Stimulated activated CD4-positive, alpha-beta T cell treated with anti-CD3 and anti-CD28 coated beads, Interleukin-2, amount 100 ng/mL, for 48 hours (primary cell): Measurements from ENCODE around the gene MLST8.

Experiments used
- DNase-seq, 2 donors: peaks; one replicate each; pipeline ENCODE4 v3.0.0-alpha.2; 2020

MLST8 gene, protein sequence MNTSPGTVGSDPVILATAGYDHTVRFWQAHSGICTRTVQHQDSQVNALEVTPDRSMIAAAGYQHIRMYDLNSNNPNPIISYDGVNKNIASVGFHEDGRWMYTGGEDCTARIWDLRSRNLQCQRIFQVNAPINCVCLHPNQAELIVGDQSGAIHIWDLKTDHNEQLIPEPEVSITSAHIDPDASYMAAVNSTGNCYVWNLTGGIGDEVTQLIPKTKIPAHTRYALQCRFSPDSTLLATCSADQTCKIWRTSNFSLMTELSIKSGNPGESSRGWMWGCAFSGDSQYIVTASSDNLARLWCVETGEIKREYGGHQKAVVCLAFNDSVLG

DNA sequence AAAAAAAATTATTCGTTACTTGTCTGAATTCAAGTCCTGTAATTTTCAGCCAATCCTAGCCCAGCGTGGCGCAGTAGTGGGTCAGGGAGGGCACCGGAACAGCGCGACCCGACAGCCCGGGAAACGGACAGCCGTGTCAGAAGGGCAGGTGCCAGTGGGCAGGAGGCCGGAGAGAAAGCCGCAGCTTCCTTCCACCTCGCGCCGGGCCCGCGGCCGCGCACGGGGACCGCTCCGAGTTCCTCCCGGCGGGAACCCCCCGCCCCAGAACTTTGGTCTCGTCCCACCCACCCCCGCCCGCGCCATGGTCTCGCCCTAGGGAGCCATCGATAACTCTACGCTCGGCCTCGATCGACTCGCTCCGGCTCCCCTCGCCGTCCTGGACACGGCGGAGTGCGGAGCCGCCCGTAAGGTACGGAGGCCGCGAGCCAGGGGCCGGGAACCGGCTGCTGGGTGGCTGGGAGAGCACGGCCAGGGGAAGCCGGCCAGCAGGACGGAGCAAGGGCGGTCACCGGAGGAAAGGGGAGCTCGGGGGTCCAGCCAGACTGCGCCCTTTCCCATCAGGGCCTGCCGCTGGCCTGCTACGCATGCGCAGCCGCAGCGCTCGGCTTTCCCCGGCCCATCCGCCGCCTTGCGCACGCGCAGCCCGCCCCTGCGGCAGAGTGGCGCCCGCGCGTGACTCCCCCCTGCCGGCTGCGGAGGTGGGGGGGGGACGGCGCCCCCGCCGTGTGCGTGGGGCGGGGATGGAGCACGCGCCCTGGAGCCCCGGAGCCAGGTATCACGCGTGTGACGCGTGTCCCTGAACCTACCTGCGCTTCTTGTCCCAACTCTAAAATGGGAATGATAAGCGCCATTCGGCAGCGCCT is at the start of gene MLST8:
Gene MLST8 (plus strand): TSS at position 351 of the 863 bp plus-strand sequence. CDS start 632 bp downstream, outside the sequence.
- peak; percentile 79 to 86 for DNase-seq

DNA sequence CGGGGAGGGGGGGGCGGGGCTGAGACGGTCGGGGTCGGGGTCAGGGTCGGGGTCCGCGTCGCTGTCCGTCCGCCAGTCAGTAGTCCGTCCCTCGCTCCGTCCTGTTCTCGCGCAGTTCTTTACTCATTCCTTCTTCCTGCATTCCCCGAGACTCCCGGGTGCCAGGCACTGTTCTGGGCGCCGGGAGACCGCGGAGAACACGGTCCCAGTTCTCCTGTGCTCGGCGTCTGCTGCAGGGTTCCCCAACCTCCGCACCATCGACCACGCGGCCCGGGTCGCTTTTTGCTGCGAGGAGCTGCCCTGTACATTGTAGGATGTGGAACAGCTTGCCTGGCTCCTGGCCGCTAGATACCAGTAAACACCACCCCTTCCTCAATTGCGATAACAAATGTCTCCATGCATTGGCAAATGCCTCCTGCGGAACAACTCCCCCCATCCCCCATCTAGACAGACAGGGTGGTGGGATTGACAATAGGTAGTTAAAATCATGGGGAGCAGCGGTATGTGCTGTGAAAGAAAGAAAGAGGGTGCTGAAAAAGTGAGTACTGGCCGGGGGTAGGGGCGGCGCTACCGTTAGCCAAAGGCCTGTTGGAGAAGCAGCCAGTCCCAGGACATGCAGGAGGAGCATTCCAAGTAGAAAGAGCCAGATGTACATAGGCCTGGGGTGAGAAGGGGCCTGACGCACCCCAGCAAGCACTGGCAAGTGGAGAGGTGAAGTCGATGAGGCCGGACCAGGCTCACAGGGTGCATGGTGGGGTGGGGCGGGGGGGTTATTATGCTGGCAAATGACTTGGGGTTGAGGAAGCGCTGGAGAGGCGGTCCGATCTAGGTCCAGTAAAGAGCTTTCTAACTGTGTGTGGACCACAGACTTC is 49.0 kb upstream of the MLST8 start:
- DNase-seq: peak in 1 of 2 donors; percentile 13

DNA sequence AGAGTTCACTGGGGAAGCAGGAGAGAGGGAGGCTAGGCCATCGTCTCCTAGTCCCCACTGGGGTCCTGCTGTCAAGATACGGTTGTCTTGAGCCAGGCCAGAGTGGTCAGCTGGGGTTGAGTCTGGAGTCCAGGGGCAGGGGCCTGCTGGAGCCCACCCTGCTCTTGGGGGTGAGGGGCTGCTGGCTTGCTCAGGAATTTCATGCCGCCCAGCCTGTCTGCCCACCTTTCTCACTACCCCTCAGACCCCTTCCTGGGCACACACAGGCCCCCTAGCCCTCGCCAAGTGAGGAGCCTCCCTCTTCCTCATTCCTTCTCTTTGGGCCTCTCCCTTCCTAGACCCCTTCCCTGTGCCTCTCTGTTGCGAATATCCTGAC is 48.4 kb upstream of the MLST8 start:
- DNase-seq: no peak

DNA sequence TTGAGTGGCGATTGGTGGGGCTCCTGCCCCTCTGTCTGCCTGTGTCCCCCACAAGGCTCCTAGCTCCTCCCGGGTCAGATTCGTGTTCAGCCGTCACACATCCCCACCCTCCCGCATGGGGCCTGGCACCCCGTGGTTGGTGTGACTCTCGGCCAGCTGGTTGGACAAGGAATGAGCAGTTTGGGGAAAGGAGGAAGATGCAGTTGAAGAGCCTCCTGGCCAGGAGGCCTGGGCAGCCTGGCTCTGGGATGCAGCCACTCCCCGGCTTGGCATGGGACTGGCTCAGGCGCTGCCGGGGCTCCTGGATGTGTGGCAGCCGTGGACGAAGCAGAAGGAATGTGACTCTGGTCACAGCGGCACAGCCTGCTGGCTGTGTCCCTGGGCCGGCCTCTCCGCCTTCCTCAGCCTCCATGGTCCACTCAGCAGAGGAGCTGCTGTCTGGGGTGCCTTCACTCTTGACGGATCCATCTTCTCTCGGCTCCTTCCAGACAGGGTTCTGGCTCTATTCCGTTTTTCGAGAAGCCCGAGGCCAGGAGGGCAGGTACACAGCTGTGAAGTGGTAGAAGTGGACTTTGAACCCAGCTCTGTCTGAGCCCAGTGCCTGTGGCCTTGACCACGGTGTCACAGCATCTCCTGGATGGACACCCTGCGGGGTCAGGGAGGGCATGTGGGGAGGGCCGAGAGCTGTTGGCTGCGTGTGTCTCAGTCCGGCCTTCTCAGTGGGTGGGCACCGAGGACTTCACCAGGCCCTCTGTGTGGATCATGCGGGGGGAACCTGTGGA is 47.6 kb upstream of the MLST8 start:
- no peak for DNase-seq

DNA sequence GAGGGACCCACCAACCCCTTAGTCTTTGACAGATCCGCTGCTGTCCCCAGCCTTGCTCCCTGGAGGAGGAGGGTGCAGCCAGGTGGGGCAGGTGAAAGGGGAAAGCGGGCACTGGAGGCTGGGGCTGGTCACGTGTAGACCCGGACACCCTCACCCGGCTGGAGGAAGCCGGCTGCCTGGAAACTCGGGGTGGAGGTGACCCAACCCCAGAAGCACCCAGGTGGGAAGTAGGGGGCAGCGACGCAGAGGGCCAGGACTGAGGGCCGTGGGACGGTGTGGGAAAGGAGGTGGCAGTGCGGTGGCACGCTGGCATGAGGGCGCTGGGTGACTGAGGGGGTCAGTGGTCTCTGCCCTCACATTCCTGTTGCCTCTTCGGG is 47.0 kb upstream of the MLST8 start:
- DNase-seq: no peak

DNA sequence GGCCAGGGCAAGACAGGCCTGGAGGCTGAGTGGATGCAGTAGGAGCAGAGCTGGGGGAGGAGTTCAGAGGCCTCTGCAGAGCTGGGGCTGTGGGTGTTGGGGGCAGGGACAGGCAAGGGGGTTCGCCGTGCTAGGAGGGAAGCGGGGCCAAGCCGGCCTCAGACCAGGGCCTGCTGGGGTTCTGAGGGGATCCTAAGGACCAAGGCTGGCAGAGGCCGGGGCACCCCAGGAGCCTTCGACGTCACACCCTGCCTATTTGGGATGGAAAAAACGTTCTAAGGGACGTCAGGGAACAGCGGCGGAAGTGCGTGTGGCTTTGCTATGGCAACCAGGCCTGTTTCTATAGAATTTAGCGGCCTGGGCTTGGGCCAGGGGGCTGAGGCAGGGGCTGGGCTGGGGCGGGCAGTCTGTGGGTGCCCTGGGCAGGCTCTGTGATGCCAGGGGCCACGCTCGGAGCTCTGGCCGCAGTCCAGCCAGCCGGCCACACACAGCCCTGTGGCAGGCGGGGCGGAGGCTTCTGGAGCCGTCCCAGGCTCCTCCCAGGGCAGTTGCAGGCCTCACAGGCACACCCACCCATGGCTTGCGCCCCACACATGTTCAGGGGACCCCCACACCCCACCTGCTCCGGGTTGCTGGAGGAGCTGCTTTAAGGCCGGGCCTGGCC is 45.9 kb upstream of the MLST8 start:
- DNase-seq: no peak

DNA sequence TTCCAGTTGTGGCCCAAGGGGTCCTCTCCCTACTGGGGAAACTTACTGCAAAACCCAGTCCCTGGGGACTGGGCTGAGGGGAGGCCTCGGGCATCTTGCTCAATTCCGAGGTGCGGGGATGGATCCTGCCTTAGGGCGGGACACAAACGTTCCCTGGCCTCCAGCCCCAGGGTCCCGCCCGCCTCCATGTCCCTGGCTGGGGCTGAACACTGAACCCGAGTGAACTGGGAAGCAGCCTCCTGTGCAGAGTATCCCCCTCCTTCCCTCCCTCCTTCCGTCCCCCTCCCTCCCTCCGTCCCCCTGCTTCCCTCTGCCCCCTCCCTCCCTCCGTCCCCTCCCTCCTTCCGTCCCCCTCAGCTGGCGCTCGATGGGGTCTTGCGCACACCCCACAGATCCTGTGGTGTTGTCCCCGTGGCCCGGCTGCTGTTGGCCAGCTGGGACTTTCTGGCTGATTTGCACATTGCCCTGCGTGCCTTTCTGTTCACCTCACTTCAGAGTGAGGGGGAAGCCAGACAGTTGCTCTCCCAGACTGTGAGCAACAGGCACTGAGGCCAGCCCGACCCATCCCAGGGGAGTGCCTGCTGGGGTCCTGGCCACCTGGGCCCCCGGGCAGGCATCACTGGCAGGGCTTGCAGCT is 44.2 kb upstream of the MLST8 start:
- DNase-seq: no peak

DNA sequence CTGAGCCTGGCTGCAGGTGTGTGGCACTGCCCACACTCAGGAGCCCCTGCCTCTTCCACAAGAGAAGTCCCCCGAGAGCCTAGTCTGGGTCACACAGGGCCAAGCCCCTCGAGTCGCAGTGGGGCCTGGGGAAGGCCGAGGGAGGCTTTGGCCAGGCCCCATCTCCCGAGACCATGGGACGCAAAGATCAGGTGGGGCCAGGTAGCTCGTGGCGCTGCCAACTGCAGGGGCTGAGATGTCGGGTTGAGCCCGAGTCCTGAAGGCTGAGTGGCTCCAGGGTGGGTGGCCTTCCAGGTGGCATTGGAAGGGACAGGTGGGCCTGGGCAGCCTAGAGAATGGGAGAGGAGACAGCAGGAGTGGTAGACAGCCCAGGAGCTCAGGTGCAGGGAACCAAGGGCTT is 43.3 kb upstream of the MLST8 start:
- no peak for DNase-seq

DNA sequence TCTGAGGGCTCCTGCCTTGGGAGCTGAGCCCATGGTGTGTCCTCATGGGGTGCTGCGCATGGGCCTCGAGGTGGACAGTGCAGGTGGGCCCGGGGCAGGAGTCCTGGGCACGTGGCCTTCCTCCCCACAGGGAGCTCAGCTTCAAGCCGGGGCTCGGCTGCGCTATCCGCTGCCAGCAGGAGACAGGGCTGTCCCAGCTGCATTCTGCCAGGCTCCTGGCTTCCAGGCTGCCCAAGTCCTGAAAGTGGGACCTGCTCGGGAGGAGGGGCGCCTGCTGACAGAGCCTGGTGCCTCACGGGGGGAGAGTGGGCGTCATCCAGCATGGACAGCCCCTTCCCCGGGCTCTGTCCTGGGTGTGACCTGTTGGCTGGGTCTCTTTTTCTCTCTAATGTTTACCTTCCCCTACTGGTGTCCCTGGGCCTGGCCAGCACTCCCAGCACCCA is 42.6 kb upstream of the MLST8 start:
- DNase-seq: no peak

DNA sequence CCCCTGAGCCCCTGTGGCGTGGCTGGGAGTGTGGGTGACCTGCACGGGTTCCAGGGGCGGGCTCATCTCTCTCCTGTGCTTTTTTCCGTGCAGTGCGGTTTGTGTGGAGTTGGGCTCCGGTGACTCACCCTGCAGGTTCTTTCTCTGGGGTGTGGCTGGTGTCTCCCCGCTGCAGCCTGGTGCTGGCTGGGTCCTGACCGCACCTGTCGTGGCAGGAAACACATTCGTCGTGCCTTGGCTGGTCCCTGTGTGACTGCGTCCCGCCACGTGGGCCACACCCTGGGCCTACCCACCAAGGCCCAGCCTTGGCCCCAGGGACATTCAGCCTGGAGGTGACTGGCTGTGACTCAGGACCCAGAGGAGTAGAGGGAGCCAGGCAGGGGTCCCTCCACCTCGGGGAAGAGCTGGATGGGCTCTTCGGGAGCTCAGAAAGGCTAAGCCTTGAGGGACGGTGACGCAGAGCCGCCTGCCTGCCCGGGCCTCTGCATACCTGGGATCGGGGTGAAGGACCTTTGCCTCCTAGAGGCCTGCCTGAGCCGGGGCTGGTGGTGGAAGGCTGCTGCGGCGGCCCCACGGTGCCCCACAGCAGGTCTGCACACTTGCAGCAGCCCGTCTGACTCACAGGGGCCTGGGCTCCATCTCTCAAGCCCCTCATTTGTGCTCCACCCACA is 41.9 kb upstream of the MLST8 start:
- no peak for DNase-seq

DNA sequence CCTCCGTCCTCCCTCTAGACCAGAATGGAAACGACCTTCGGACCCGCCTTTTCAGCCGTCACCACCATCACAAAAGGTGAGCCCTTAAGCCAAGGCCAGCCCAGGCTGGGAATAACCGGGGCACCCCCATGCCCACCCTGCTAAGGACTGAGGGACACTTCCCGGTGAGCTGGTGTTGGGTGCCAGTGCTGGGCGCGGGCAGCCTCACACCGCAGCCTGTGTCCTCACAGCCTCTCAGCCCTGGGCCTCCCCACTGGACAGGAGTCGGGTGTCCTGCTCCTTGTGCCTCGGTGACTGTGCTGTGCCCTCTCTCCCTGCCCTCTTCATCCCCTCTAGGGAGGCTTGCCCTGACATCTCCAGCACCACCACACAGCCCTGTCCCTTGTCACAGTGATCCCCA is 39.4 kb upstream of the MLST8 start:
- no peak for DNase-seq

DNA sequence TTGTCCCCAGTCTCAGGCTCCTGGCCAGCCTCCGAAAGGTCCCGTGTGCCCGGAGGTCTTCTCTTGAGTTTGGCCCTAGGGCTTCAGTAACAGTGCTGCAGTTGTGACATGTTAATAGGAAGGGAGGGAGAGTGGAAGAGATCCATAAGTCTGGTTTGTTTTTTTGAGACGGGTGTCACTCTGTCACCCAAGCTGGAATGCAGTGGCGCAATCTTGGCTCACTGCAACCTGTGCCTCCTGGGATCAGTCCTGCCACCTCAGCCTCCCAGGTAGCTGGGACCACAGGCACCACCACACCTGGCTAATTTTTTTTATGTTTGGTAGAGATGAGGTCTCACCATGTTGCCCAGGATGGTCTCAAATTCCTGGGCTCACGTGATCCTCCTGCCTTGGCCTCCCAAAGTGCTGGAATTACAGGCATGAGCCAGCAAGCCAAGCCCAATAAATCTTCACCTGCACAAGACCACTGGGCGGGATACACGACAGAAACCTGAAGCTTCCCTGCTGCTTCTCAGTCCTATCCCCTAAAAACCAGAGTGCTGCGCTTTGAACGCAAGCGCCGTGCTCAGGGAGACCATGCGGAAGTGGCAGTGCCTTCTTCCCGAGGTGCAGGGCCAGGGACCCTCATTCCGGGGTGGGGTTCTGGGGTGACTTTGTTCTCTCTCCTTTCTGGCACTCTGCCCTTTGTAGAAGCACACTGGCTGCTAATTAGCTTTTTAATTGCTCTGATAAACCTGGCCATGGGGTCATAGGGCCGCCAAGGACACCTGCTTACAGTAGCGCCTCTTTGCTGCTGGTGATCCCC is 38.8 kb upstream of the MLST8 start:
- no peak for DNase-seq

DNA sequence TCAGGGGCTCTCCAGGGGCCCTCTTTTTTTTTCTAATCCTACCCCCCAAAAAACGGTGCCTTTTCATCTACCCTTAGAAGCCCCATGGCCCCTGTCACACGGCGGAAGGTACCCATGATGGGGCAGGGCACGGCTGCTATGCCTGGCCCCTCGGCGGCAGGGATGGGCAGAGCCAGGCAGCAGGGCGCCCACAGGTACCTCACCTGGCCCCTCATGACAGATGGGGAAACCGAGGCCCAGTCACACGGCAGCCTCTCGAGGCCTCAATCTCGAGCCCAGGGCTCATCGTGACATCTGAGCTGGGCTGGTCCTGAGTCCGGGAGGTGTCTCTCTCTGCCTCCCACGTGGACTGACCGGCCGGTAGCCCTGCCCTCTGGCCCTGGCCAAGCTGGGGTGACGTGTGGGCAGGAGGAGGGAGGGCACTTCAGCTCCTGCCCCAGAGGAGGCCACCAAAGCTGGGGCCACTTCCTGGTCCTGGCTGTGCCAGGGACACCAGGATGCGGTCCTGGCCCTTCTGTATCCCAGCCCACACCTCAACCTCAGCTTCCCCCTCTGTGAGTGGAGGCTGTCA is 38.1 kb upstream of the MLST8 start:
- DNase-seq: no peak

DNA sequence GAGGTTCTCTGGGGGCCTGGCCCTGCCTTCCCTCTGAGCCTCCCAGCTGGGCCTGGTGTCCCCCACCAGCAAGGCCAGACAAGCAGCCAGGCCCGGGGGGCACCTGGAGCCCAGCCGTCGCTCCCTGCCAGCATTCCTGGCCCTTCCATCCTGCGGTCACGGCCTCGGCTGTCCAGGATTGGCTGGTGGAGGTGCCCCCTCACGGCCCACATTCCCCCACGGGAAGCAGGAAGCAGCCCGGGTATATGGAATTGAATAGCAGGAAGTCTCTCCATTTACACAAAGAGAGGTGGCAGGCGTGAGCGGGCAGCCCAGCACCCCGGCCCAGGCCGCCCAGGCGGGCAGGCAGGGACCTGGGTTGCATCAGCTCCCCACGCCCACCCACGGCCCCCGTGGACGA is 35.2 kb upstream of the MLST8 start:
- no peak for DNase-seq

DNA sequence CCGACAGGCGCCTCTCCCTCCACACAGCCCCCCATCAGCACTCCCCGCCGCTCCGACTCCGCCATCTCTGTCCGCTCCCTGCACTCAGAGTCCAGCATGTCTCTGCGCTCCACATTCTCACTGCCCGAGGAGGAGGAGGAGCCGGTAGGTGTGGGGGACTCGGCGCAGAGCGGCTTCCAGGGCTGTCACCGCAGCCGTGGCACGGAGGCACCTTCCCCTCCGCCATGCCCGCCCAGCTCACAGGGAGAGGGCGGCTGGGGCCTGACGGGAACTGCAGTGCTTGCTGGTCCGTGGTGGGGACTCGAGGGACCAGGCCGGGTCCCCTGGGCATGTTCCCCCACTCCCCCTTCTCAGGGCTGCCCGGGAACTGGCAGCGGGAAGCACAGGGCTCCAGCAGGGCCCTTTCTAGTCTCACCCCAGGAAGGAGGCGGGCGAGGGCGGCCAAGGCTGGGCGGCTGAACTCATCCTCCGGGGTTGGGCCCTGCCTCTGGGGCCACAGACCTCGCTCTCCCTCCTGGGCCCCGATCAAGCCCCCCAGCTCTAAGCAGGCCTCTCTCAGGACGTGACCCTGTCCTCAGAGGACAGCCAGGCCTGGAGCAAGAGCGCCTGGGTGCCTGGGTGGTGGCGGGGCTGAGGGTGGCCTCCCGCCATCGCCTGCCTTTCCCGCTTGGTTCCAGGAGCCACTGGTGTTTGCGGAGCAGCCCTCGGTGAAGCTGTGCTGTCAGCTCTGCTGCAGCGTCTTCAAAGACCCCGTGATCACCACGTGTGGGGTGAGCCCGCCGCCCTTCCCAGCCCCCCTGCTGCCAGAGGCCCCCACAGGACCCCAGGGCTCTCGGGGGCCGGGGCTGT is 34.4 kb upstream of the MLST8 start:
- DNase-seq: no peak

DNA sequence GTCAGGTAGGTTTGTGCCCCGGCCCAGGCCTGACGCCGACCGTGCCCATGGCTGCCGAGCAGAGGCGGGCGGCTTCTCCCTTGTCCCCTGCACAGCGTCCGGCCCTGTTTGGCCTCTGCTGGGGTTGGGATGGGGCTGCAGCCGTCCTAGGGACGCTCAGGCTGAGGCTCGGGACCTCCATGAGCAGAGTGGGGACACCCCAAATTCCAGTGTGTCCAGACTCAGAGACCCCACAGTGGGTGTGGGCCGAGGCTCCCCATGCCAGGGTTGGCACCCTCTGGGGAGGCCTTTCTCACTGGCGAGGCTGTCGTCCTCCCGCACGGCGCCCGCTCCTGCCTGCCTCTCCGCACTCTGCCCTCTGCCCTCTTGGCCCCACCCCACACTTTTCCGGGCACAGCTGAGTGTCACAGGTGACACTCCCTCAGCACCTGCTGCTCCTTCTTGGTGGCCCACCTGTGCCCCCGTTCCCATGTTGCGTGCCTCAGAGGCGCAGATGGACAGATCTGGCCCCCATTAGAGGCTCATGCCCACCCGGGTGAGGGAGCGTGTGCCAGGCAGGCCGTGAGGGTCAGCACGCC is 33.6 kb upstream of the MLST8 start:
- no peak for DNase-seq

DNA sequence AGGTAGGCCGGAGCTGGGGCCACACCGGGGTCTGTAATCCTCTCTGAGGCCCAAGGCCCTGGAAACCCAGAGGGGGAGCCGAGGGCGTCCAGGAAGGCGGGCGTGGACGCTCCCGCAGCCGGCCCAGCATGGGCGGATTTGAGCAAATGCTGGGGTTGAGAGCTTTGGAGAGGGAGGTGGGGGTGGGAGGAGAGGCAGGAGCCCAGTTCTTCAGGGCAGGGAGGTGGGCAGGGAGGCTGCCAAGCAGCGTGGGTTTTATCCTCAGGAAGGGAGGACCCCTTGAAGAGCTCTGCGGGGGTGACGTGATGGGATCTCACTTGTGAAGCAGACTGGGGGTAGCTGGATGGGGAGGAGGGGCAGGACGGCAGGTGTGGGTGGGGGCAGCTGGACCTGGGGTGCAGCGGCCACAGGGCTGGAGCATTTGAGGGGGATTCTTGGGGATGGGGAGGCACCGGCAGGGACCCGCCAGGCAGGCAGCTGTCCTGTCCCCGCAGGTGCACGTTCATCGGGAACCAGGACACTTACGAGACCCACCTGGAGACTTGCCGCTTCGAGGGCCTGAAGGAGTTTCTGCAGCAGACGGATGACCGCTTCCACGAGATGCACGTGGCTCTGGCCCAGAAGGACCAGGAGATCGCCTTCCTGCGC is 32.4 kb upstream of the MLST8 start:
- DNase-seq: no peak

DNA sequence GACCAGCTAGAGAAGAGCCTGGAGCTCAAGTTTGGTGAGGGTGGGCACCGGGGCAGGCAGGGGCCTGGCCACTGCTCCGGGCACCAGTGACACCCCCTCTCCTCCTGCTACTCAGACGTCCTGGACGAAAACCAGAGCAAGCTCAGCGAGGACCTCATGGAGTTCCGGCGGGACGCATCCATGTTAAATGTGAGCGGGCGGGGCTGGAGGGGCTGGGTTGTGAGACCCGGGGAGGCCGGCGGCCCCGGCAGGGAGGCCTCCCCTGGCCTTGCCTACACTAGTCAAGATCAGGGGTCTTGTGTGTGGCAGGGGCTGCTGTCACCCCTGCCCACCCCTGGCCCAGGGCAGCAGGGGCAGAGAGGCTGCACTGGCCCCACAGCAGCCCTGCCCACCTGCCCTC is 31.9 kb upstream of the MLST8 start:
- DNase-seq: no peak
